Kidney epithelial cell (primary cell): Measurements from ENCODE around the gene KCNN1. TPM values are rescaled to one million over a fixed set of nuclear protein-coding genes. Genes with fewer than 3 reads are reported as not detected.
"Not testable (repeated sequence)": the region's sequence is repeated elsewhere in the genome, so short reads cannot be mapped to it uniquely, and the experiment has no call there.

Experiments used
- DNase-seq: peaks from one replicate; pipeline ENCODE4 v3.0.0-alpha.2; 2010; ENCODE audit warnings: low read depth
- H3K27me3 ChIP-seq: 2 replicates; pipeline ENCODE4 v1.6.0; 2011; ENCODE audit warnings: low read length; ENCODE audit not compliant: control insufficient read depth, insufficient read depth
- H3K36me3 ChIP-seq: 2 replicates; pipeline ENCODE4 v1.5.1; 2011; ENCODE audit warnings: low read length; ENCODE audit not compliant: control insufficient read depth, insufficient read depth
- H3K4me3 ChIP-seq: 2 replicates; pipeline ENCODE4 v1.5.1; 2011; ENCODE audit warnings: low read depth, mild to moderate bottlenecking, control low read depth, low read length
- CTCF ChIP-seq: IDR thresholded peaks from 2 replicates; pipeline ENCODE4 v1.5.1; 2011; ENCODE audit warnings: mild to moderate bottlenecking, moderate library complexity, low read length, control low read depth, inconsistent platforms; ENCODE audit not compliant: insufficient read depth, poor library complexity, severe bottlenecking
- total RNA-seq: library from RNA; depleted of rRNA; stranded (reverse); fragments of >200 nt; gene quantifications from 2 replicates; pipeline ENCODE4 v1.2.3, GENCODE V29; 2015

The KCNN1 gene
- total RNA-seq, 1 donor from 2014 or later: 2.3 TPM

DNA sequence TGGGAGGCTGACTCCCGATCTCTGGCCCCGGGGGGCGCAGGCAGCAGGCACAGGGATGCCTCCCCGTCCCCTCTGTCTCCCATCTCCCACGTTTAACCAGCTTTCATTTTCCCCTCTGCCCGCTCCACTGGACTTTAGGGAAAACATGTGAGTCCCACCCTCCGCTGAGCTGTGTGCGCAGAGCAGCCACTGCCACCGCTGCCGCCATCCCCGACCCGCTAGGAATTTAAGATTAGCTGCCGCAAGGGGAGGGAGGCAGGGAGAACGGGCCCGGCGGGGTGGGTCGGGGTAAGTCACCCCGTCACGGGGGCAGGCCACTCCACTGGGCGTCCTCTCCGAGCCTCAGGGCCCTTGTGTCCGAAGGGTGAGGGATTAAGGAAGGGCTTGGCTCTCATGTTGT lies 15.5 kb downstream of the KCNN1 start:
- DNase-seq: no peak
- Histone ChIP-seq H3K4me3 (no peak overlapping the region), H3K27me3 (peaks cover 6% of the 10 kb centered on the region), H3K36me3 (no peaks in the 10 kb centered on the region)
- TF ChIP-seq CTCF: no peak

DNA sequence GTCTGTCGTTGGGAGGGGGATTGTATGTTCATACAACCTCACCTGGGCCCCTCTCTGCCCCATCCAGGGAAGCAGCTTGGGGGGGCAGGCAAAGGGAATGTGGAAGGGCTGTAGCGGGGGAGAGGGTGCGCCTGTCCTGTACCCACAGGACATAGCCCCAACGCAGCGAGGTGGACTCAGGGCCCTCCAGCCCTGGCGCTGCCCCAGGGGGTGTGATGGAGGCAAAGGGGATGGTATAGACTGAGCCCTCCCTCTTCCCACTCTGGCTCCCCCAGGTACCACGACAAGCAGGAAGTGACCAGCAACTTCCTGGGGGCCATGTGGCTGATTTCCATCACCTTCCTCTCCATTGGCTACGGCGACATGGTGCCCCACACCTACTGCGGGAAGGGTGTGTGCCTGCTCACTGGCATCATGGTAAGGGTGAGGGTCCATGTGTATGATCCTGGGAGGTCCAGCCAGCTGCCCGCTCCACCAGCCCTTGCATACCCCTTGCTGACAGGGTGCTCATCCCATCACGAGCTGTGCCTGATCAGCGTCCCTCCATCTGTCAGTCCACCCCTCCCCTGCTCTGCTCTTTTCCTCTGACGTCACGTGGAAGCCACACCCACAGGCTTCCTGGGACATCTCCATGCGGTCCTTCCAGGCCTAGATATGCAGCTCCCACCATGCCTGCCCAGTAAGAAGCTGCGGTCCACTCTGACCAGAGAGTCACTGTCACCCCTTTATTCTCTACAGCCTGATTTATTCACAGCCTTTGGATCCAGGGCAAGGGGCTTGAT lies 18.3 kb downstream of the KCNN1 start:
- H3K27me3 ChIP-seq: peaks cover 6% of the 10 kb centered on the region
- H3K36me3 ChIP-seq: no peaks in the 10 kb centered on the region
- DNase-seq: no peak
- H3K4me3 ChIP-seq: no peak overlapping the region
- no peak for TF ChIP-seq CTCF

GRCh38 chr19:17986569-17986968 lies 19.7 kb downstream of the KCNN1 start:
- DNase-seq, H3K27me3 ChIP-seq, H3K4me3 ChIP-seq, H3K36me3 ChIP-seq: not testable (repeated sequence)

DNA sequence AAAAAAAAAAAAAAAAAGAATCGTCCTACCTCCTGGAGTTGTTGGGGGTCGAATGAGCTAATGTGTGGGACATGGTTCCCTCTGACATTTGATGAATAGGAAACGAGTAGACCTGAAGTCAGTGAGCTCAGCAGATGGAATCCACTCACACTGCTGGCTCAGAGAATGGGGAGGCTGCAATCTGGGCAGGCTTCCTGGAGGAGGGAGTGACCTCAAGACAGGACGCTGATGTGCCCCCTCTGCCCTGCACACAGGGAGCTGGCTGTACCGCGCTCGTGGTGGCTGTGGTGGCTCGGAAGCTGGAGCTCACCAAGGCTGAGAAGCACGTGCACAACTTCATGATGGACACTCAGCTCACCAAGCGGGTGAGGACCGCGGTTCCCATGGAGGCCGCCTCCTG lies 21.3 kb downstream of the KCNN1 start:
- Histone ChIP-seq H3K36me3 (no peaks in the 10 kb centered on the region), H3K4me3 (no peak overlapping the region)
- TF ChIP-seq CTCF: no peak

GRCh38 chr19:17989425-17990094 lies 22.7 kb downstream of the KCNN1 start:
- no peak overlapping the region for H3K4me3 ChIP-seq
- no peaks in the 10 kb centered on the region for H3K36me3 ChIP-seq
- no peak for DNase-seq
- peaks cover 6% of the 10 kb centered on the region for H3K27me3 ChIP-seq
- TF ChIP-seq CTCF: no peak

More for the DNA sequence above, 21.3 kb downstream of the KCNN1 start:
- H3K27me3 ChIP-seq: peaks cover 2% of the 10 kb centered on the region
- no peak for DNase-seq

GRCh38 chr19:17993076-17993813 lies 26.3 kb downstream of the KCNN1 start:
- no peaks in the 10 kb centered on the region for H3K36me3 ChIP-seq
- DNase-seq: no peak
- TF ChIP-seq CTCF: no peak
- peaks cover 10% of the 10 kb centered on the region for H3K27me3 ChIP-seq
- H3K4me3 ChIP-seq: no peak overlapping the region
